ENCODE data around the gene FGFR2. TPM values are rescaled to one million over a fixed set of nuclear protein-coding genes. Genes with fewer than 3 reads are reported as not detected.

Gene FGFR2
- polyA plus RNA-seq, 10 donors, result 0.42 to 38.4 (median 1.0) TPM

GRCh38 chr10:121497513-121498470 lies 100.5 kb downstream of the FGFR2 start:
- DNase-seq, result no peak

GRCh38 chr10:121495719-121496118 lies 102.5 kb downstream of the FGFR2 start:
- no peak for DNase-seq

- no peak for DNase-seq
Measured at GRCh38 chr10:121494296-121494695, 103.9 kb downstream of the FGFR2 start.

- peak in 1 of 3 donors; percentile 43 for DNase-seq
Measured at GRCh38 chr10:121493521-121493920, 104.7 kb downstream of the FGFR2 start.

GRCh38 chr10:121490871-121491519 lies 107.2 kb downstream of the FGFR2 start:
- DNase-seq, result peak; percentile 50 to 89 (median 76)

- peak in 1 of 3 donors; percentile 58 for DNase-seq
Measured at GRCh38 chr10:121485436-121486139, 112.7 kb downstream of the FGFR2 start.

- no peak for DNase-seq
Measured at GRCh38 chr10:121484816-121485215, 113.4 kb downstream of the FGFR2 start.

- DNase-seq, result no peak
Measured at GRCh38 chr10:121484401-121484800, 113.8 kb downstream of the FGFR2 start.

GRCh38 chr10:121481180-121481579 lies 117.1 kb downstream of the FGFR2 start:
- peak in 1 of 3 donors; percentile 42 for DNase-seq

GRCh38 chr10:121478556-121478955 lies 119.7 kb downstream of the FGFR2 start:
- peak; percentile 16 to 58 (median 44) for DNase-seq

GRCh38 chr10:121469797-121470606 lies 128.2 kb downstream of the FGFR2 start:
- no peak for DNase-seq

GRCh38 chr10:121468726-121469125 lies 129.5 kb downstream of the FGFR2 start:
- no peak for DNase-seq

GRCh38 chr10:121466424-121466823 lies 131.8 kb downstream of the FGFR2 start:
- DNase-seq, result no peak

- DNase-seq, result no peak
Measured at GRCh38 chr10:121465215-121465614, 133.0 kb downstream of the FGFR2 start.

GRCh38 chr10:121464517-121464916 lies 133.7 kb downstream of the FGFR2 start:
- no peak for DNase-seq

GRCh38 chr10:121462955-121463354 lies 135.3 kb downstream of the FGFR2 start:
- no peak for DNase-seq

- no peak for DNase-seq
Measured at GRCh38 chr10:121462281-121462680, 136.0 kb downstream of the FGFR2 start.

GRCh38 chr10:121461307-121461706 lies 136.9 kb downstream of the FGFR2 start:
- DNase-seq, result no peak

GRCh38 chr10:121460733-121461132 lies 137.5 kb downstream of the FGFR2 start:
- no peak for DNase-seq

GRCh38 chr10:121459622-121460453 lies 138.4 kb downstream of the FGFR2 start:
- DNase-seq, result peak in 1 of 3 donors; percentile 15

GRCh38 chr10:121459279-121459621 lies 139.0 kb downstream of the FGFR2 start:
- no peak for DNase-seq

Measured in muscle of back (tissue), 11 donors.